KMS-11 (cell line): Measurements from ENCODE around the gene SPATA22.

ENCODE experiments used
- H2AFZ ChIP-seq: fragments of 200-600 bp; sonication (generic); 2 replicates; pipeline ENCODE4 v1.6.1; 2016; ENCODE audit warnings: antibody characterized with exemption, mixed run types, low read depth
- H3K27ac ChIP-seq: fragments of 200-600 bp; sonication (generic); 2 replicates; pipeline ENCODE4 v1.6.1; 2016; ENCODE audit warnings: mild to moderate bottlenecking, mixed run types
- H3K27me3 ChIP-seq: fragments of 200-600 bp; sonication (generic); 2 replicates; pipeline ENCODE4 v1.6.1; 2017; ENCODE audit warnings: mild to moderate bottlenecking, low read depth, mixed run types, moderate library complexity; ENCODE audit not compliant: insufficient read depth
- H3K36me3 ChIP-seq: fragments of 200-600 bp; sonication (generic); 2 replicates; pipeline ENCODE4 v1.6.1; 2017; ENCODE audit warnings: mild to moderate bottlenecking, mixed run types; ENCODE audit not compliant: insufficient read depth
- H3K4me1 ChIP-seq: fragments of 200-600 bp; sonication (generic); 2 replicates; pipeline ENCODE4 v1.6.1; 2016; ENCODE audit warnings: mild to moderate bottlenecking, low read depth, mixed run types; ENCODE audit not compliant: poor library complexity, severe bottlenecking
- H3K4me2 ChIP-seq: fragments of 200-600 bp; sonication (generic); 2 replicates; pipeline ENCODE4 v1.7.0; 2016; ENCODE audit warnings: mild to moderate bottlenecking, mixed run types
- H3K4me3 ChIP-seq: fragments of 200-600 bp; sonication (generic); IDR thresholded peaks from 2 replicates; pipeline ENCODE4 v1.6.1; 2017; ENCODE audit warnings: low read depth, low read length, mixed read lengths; ENCODE audit not compliant: insufficient read depth
- H3K79me2 ChIP-seq: fragments of 200-600 bp; sonication (generic); 2 replicates; pipeline ENCODE4 v1.6.1; 2016; ENCODE audit warnings: low read depth, mixed run types; ENCODE audit not compliant: insufficient read depth
- H3K9ac ChIP-seq: fragments of 200-600 bp; sonication (generic); 2 replicates; pipeline ENCODE4 v1.6.1; 2016; ENCODE audit warnings: mild to moderate bottlenecking, mixed run types
- H4K20me1 ChIP-seq: fragments of 200-600 bp; sonication (generic); 2 replicates; pipeline ENCODE4 v1.6.1; 2016; ENCODE audit warnings: mild to moderate bottlenecking, mixed run types; ENCODE audit not compliant: insufficient read depth
- CTCF ChIP-seq: fragments of 200-600 bp; sonication (generic); conservative IDR thresholded peaks from 2 replicates; pipeline ENCODE4 v1.6.1; 2017; ENCODE audit warnings: low read depth, mild to moderate bottlenecking, antibody characterized with exemption, low read length, moderate library complexity, mixed read lengths

The SPATA22 gene

DNA sequence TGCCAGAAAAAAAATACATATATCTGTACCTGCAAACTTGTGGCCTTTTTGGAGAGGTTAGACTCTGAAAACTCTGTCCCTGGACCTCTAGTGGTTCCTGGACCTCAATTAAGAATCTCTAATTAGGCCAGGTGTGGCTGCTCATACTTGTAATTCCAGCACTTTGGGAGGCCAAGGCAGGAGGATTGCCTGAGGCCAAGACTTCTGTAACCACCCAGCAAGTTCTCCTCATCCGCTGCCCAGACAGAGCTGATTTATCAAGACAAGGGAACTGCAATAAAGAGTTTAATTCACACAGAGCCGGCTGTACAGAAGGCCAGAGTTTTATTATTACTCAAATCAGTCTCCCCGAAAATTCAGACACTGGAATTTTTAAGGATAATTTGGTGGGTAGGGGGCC lies 8.4 kb upstream of the SPATA22 start:
- no peak overlapping the region for H3K27ac ChIP-seq
- H3K4me2 ChIP-seq = no peak overlapping the region
- H4K20me1 ChIP-seq = no peaks in the 10 kb centered on the region
- no peak overlapping the region for H2AFZ ChIP-seq
- H3K4me3 ChIP-seq = no peak overlapping the region
- no peak overlapping the region for H3K9ac ChIP-seq
- no peaks in the 10 kb centered on the region for H3K79me2 ChIP-seq
- H3K27me3 ChIP-seq = no peaks in the 10 kb centered on the region
- no peaks in the 10 kb centered on the region for H3K36me3 ChIP-seq
- TF ChIP-seq CTCF = no peak
- H3K4me1 ChIP-seq = no peaks in the 10 kb centered on the region

GRCh38 chr17:3475812-3476610 lies 4.4 kb upstream of the SPATA22 start, which contains the start of gene ASPA:
Gene ASPA (plus strand): TSS chr17:3475997. CDS start chr17:3476160, 163 bp downstream.
- Histone ChIP-seq H3K4me2 (no peak within 1 kb of the TSS), H3K79me2 (no peaks in the 10 kb centered on the region), H2AFZ (no peak within 1 kb of the TSS), H3K27ac (no peak within 1 kb of the TSS), H3K4me1 (no peaks in the 10 kb centered on the region), H4K20me1 (no peaks in the 10 kb centered on the region), H3K27me3 (no peaks in the 10 kb centered on the region), H3K4me3 (no peak within 1 kb of the TSS), H3K9ac (no peak within 1 kb of the TSS), H3K36me3 (no peaks in the 10 kb centered on the region)
- TF ChIP-seq CTCF = no peak

- Histone ChIP-seq H3K36me3 (no peaks in the 10 kb centered on the region), H3K27me3 (no peaks in the 10 kb centered on the region), H3K4me3 (no peak overlapping the region), H4K20me1 (no peaks in the 10 kb centered on the region), H2AFZ (no peak overlapping the region), H3K79me2 (no peaks in the 10 kb centered on the region), H3K9ac (no peak overlapping the region), H3K27ac (no peak overlapping the region), H3K4me2 (no peak overlapping the region), H3K4me1 (no peaks in the 10 kb centered on the region)
- no peak for TF ChIP-seq CTCF
These were observed 3.6 kb upstream of the SPATA22 start for GRCh38 chr17:3475251-3475685.

GRCh38 chr17:3474212-3474611 lies 2.6 kb upstream of the SPATA22 start:
- no peak overlapping the region for H2AFZ ChIP-seq
- no peak for TF ChIP-seq CTCF
- no peaks in the 10 kb centered on the region for H3K36me3 ChIP-seq
- H3K79me2 ChIP-seq = no peaks in the 10 kb centered on the region
- no peak overlapping the region for H3K4me3 ChIP-seq
- no peak overlapping the region for H3K27ac ChIP-seq
- H3K9ac ChIP-seq = no peak overlapping the region
- H3K4me2 ChIP-seq = no peak overlapping the region
- no peaks in the 10 kb centered on the region for H4K20me1 ChIP-seq
- H3K27me3 ChIP-seq = no peaks in the 10 kb centered on the region
- no peaks in the 10 kb centered on the region for H3K4me1 ChIP-seq
